Transverse colon (tissue), 4 donors: ENCODE data around the gene TEX19. TPM values are rescaled to one million over a fixed set of nuclear protein-coding genes. Genes with fewer than 3 reads are reported as not detected.

ENCODE experiments used
- total RNA-seq, 4 donors: library from RNA; depleted of rRNA; stranded (reverse); fragments of >200 nt; gene quantifications; one replicate each; pipeline ENCODE4 v1.1.0, GENCODE V29; 2016

The TEX19 gene
- total RNA-seq, 4 donors from 2014 or later, result not detected

Other genes starting within 250 kb of the TEX19 start
- gene CCDC57, start 146.4 kb upstream of the TEX19 start, total RNA-seq, result 10 to 100 TPM; 23.5 to 87.5 (median 48.3) TPM
- 100 to 1,000 TPM in 1 of 4 donors, 10 to 100 TPM in 3; 11.5 to 105 (median 48.9) TPM for gene SLC16A3, start 130.2 kb upstream of the TEX19 start, total RNA-seq
- gene CSNK1D, start 85.5 kb upstream of the TEX19 start, total RNA-seq, result 100 to 1,000 TPM in 2 of 4 donors, 10 to 100 TPM in 2; 86.0 to 230 (median 148) TPM
- 1 to 10 TPM; 6.1 to 9.7 (median 7.4) TPM for gene CD7, start 41.6 kb upstream of the TEX19 start, total RNA-seq
- gene SECTM1, start 25.5 kb upstream of the TEX19 start, total RNA-seq, result 100 to 1,000 TPM in 2 of 4 donors, 10 to 100 TPM in 1, 1 to 10 TPM in 1; 5.8 to 127 (median 107) TPM
- gene UTS2R, start 12.5 kb downstream of the TEX19 start, total RNA-seq, result under 1 TPM in 1 of 4 donors, not detected in 3; 0.48 TPM
- gene HEXD, start 59.1 kb downstream of the TEX19 start, total RNA-seq, result 100 to 1,000 TPM in 2 of 4 donors, 10 to 100 TPM in 2; 45.5 to 258 (median 102) TPM
- 10 to 100 TPM in 3 of 4 donors, 1 to 10 TPM in 1; 7.9 to 27.5 (median 25.9) TPM for gene OGFOD3, start 59.3 kb downstream of the TEX19 start, total RNA-seq
- 100 to 1,000 TPM in 2 of 4 donors, 10 to 100 TPM in 2; 46.2 to 212 (median 86.2) TPM for gene CYBC1, start 91.5 kb downstream of the TEX19 start, total RNA-seq
- 100 to 1,000 TPM in 1 of 4 donors, 10 to 100 TPM in 3; 44.1 to 133 (median 61.1) TPM for gene NARF, start 99.5 kb downstream of the TEX19 start, total RNA-seq
- 100 to 1,000 TPM in 2 of 4 donors, 10 to 100 TPM in 2; 41.2 to 216 (median 106) TPM for gene FOXK2, start 160.5 kb downstream of the TEX19 start, total RNA-seq